T follicular helper cell (primary cell): ENCODE measurements around the gene CLTB.

Source experiments
- DNase-seq: peaks from one replicate; pipeline ENCODE4 v3.0.0-alpha.2; 2020; ENCODE audit warnings: low read depth

CLTB gene

GRCh38 chr5:176401281-176402205 is 14.8 kb downstream of the CLTB start:
- DNase-seq: no peak

DNA sequence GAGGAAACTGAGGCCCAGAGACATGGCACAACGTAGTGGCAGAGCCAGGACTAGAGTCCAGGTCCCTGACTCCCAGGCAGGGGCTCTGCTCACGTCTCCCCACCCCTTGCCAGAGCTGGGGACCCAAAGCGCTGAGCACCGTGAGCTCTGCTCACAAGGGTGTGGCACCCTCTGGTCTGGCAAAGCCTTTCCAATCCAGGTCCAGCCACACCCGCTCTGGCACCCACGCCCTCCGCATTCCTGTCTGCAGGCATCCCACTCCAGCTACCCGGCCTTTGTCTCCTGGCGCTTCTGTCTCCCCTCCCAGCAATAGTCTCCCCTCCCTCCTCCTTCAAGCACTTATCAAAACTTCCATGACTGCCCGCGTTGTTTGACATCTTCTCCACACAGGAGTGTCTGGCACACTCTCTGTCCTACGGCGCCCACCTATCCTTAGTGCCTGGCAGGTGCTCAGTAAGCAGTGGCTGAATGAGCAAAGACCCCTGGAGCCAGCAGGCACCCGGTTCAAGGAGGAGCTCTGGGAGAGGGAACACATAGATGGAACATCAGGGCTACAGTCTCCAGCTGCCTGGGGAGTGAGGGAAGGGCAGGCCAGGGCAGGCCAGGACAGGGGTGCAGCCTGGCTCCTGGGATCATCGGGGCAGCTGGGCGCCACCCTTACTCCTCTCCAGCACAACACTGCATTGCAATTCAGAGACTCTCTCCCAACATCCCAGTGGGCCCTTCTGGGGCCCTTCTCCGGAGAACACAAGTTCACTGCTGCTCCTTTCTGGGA is 15.8 kb downstream of the CLTB start:
- DNase-seq: no peak

- no peak for DNase-seq
Measured at GRCh38 chr5:176397736-176398420, 18.5 kb downstream of the CLTB start.

GRCh38 chr5:176396330-176396729 is 20.0 kb downstream of the CLTB start:
- no peak for DNase-seq

GRCh38 chr5:176394881-176395675 is 21.3 kb downstream of the CLTB start:
- no peak for DNase-seq

DNA sequence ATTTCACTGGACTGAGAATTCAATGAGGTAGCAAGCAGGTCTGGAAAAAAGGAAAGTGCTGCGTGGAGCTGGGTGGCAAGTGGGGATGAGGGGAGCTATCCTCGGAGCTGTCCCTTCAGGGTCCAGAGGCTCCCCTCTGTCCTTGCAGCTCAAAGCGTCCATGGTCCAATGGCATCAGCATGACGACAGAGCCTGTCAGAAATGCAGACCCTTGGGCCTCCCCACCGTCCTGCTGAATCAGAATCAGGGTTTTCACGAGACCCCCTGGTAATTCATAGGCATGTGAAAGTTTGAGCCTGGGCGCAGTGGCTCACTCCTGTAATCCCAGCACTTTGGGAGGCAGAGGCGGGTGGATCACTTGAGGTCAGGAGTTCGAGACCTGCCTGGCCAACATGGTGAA is 22.2 kb downstream of the CLTB start:
- no peak for DNase-seq

DNA sequence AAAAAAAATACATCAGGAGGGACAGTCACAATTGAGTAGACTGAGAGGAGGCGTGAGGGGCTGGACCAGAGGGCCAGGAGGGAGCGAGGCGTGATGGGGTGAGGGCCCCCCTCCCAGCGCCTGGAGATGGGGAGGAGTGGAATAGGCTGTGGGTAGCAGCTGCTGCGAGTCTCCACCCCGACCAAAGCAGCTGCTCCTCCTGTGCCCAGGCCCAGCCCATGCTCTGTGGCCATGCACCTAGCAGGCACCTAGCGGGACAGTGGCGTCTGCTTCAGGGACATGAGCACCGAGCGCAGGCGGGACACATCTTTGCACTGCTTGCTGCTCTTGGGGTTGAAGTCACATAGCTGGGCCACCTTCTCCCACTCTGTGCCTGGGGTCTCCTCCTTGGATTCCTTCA is 23.8 kb downstream of the CLTB start:
- DNase-seq: no peak

GRCh38 chr5:176391999-176392398 is 24.3 kb downstream of the CLTB start:
- no peak for DNase-seq

- no peak for DNase-seq
Measured at GRCh38 chr5:176391479-176391878, 24.9 kb downstream of the CLTB start.

DNA sequence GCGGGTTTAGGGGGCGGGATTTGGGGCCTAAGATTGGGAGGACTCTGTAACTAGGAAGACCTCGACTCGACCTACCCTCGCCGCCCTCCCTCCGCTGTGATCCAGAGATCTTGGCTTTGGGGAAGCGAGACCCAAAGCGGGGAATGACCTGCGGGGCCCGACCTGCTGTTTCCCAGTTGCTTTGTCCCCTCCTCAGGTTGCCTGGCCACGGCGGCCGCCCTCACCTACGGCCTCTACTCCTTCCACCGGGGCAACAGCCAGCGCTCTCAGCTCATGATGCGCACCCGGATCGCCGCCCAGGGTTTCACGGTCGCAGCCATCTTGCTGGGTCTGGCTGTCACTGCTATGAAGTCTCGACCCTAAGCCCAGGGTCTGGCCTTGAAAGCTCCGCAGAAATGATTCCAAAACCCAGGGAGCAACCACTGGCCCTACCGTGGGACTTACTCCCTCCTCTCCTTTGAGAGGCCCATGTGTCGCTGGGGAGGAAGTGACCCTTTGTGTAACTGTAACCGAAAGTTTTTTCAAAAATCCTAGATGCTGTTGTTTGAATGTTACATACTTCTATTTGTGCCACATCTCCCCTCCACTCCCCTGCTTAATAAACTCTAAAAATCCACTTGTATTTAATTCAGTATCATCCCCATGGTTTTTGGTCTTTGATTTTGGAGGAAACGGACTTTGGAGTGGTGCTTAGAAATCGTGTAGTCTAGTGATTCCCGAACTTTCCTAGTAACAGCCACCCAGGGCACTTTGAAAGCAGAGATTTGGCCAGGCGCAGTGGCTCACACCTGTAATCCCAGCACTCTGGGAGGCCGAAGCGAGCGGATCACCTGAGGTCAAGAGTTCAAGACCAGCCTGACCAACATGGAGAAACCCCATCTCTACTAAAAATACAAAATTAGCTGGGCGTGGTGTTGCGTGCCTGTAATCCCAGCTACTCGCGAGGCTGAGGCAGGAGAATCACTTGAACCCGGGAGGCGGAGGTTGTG is 26.9 kb downstream of the CLTB start:
- no peak for DNase-seq

GRCh38 chr5:176388444-176389134 is 27.8 kb downstream of the CLTB start, which contains the start of the genes HIGD2A and NOP16:
TSS of gene HIGD2A (plus strand) at chr5:176388751. CDS start at chr5:176388820, 69 bp downstream.
TSS of gene NOP16 (minus strand) at chr5:176388598. CDS start at chr5:176388539, 59 bp downstream.
- peak; percentile 99 for DNase-seq

DNA sequence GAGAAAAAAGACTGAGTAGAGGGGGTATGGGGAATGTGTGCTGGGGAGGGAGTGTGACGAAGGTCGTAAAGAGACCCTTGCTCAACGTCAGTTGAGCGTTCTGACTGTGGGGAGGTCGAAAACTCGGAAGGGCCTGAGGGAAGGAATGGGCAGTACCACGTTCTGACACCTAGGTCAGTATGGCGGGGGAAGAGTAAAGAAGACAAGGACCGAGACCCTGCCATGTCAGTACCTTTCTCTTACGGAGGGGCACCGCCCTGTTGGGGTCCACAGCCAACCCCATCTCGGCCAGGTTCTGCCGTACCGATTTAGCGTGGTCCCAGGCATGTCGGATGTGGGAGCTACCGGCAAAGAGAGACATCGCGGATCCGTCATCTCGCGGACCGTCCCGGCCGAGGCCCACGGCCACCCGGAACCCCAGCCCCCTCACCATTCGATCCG is 28.3 kb downstream of the CLTB start:
- no peak for DNase-seq

DNA sequence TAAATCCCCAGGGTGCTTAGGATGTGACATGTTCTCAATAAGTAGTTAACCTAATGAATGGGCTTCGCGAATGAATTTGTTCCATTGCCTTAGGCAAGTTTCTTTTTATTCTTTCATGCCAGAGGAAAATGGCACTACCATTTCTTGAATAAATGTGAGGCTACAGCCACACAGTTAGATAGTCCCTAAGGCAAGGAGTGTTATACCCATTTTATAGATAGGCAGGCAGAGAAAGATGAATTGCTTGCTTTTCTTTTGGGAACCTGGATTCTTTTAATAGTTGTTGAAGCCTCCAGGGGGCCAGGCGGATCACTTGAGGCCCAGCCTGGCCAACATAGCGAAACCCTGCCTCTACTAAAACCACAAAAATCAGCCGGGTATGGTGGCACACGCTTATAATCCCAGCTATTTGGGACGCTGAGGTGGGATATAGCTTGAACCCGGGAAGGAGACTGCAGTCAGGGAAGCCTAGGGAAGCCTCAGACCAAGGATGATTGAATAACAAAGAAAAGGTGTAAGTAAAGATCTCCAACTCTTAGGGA is 28.9 kb downstream of the CLTB start:
- DNase-seq: no peak

DNA sequence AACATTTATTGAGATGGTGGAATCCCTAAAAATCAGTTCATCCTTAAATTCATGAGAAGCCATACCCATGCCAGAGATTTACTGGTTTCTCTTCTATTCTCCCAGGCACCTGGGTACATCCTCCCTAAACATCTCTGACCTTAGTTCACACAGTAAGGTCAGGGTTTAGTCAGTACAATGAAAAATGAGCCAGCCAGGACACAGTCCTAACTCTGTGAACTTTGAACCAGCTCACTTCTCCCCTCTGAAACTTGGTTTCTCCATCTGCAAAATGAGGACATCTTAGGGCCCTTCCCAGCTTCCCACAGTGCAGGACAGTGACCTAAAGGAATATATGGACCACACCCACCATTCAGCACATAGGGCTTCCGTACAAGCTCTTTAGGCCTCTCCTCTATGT is 29.8 kb downstream of the CLTB start:
- DNase-seq: no peak

DNA sequence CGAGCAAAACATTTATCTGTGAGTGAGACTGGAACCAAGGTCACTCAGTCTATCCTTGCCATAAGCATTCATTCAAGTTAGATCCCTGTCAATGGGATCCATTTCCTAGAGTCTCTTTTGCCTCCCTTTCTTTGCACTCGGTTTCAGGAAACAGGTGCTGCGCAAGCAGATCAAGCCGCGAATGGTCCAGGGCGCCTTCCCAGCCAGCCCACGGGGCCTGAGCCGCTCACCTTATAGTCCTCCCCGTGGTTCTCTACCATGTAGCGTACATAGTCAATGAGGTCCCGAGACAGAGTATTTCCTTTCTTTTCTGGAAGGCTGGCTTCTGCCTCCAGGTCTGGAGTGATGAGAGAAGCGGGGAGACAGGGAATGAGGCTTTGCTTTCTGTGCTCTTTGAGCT is 31.3 kb downstream of the CLTB start:
- no peak for DNase-seq

DNA sequence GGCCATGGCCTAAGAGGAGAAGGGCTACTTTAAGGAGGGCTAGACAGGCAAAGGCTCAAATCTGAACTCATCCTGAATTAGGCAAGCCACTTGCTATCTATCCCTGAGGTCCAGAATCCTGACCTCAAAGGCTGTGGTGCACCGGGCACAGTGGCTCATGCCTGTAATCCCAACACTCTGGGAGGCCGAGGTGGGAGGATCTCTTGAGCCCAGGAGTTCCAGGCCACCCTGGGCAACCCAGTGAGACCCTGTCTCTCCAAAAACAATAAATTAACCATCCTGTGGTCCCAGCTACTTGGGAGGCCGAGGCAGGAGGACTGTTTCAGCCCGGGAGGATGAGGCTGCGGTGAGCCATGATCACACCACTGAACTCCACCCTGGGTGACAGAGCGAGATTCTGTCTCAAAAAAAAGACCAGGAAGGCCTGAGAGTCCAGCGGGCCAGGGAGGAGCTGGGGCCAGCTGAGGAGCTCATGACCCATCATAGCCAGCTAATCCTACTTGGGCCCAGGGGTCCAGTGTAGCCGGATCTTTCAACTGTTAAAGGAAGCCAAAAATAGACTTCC is 31.9 kb downstream of the CLTB start:
- no peak for DNase-seq

GRCh38 chr5:176383961-176384360 is 32.4 kb downstream of the CLTB start:
- DNase-seq: no peak

GRCh38 chr5:176383248-176383905 is 33.0 kb downstream of the CLTB start:
- DNase-seq: no peak
